Hematopoietic multipotent progenitor cell treated with erythropoietin and hydrocortisone succinate and interleukin-3 and kit ligand, for 6 days (in vitro differentiated cells): ENCODE measurements around the gene ELANE.
"Not testable (repeated sequence)": the region's sequence is repeated elsewhere in the genome, so short reads cannot be mapped to it uniquely, and the experiment has no call there.

Experiments used
- DNase-seq: peaks from one replicate; pipeline ENCODE4 v3.0.0-alpha.2; 2015

The ELANE gene

GRCh38 chr19:814152-815078, 37.7 kb upstream of the ELANE start:
- DNase-seq, result no peak

GRCh38 chr19:815079-815774, 36.9 kb upstream of the ELANE start:
- DNase-seq, result no peak

GRCh38 chr19:815775-816499, 36.2 kb upstream of the ELANE start:
- DNase-seq, result no peak

- DNase-seq, result no peak
Observed at GRCh38 chr19:816500-816857, 35.6 kb upstream of the ELANE start.

GRCh38 chr19:820212-820611, 31.9 kb upstream of the ELANE start:
- DNase-seq, result not testable (repeated sequence)

GRCh38 chr19:821231-821824, 30.8 kb upstream of the ELANE start:
- DNase-seq, result no peak

- no peak for DNase-seq
Observed at GRCh38 chr19:821825-822503, 30.1 kb upstream of the ELANE start, which contains the start of gene PLPPR3. PLPPR3 (minus strand) TSS chr19:821955; CDS start chr19:821559, 396 bp downstream.

GRCh38 chr19:823565-824121, 28.5 kb upstream of the ELANE start:
- no peak for DNase-seq

GRCh38 chr19:824885-825284, 27.2 kb upstream of the ELANE start:
- no peak for DNase-seq

- DNase-seq, result no peak
Observed at GRCh38 chr19:825897-826644, 26.0 kb upstream of the ELANE start.

GRCh38 chr19:827314-827709, 24.8 kb upstream of the ELANE start:
- DNase-seq, result no peak

GRCh38 chr19:827710-828321, 24.3 kb upstream of the ELANE start, which contains the start of gene AZU1:
AZU1 (plus strand) TSS chr19:827837; CDS start chr19:827847, 10 bp downstream.
- DNase-seq, result peak; percentile 82

GRCh38 chr19:829129-829758, 22.9 kb upstream of the ELANE start:
- DNase-seq, result no peak

GRCh38 chr19:831407-832369, 20.4 kb upstream of the ELANE start:
- DNase-seq, result no peak

GRCh38 chr19:834216-834615, 17.9 kb upstream of the ELANE start:
- no peak for DNase-seq

GRCh38 chr19:835210-835810, 16.8 kb upstream of the ELANE start:
- DNase-seq, result no peak

- DNase-seq, result no peak
Observed at GRCh38 chr19:840519-841206, 11.4 kb upstream of the ELANE start, which contains the start of gene PRTN3. PRTN3 (plus strand) TSS chr19:840999; CDS start chr19:841009, 10 bp downstream.

GRCh38 chr19:842802-843179, 9.3 kb upstream of the ELANE start:
- not testable (repeated sequence) for DNase-seq
